Measurements from ENCODE around the gene CYFIP1. TPM values are rescaled to one million over a fixed set of nuclear protein-coding genes. Genes with fewer than 3 reads are reported as not detected.

Gene CYFIP1
- total and polyA plus RNA-seq, 9 of the 15 experiments (the other 6 are each of a cell fraction or from before 2014, with no cell fraction given): 3.8 to 59.8 (median 28.3) TPM

- TF ChIP-seq ZBTB1 (CRISPR knock-in tag; IDR thresholded peaks at IDR 0.05; ENCODE audit: borderline replicate concordance, low read depth) (0 out of 2 replicates have a peak, but pooled peaks have one; percentile 31), TBP (optimal IDR thresholded peaks at IDR 0.05; ENCODE audit: low read depth, low read length) (no peak), DIDO1 (tag; IDR thresholded peaks at IDR 0.05; ENCODE audit: low read depth) (no peak), ADNP (tag; IDR thresholded peaks at IDR 0.05) (no peak), MAFK (IDR thresholded peaks at IDR 0.05; ENCODE audit: low read length) (no peak), FOXA3 (CRISPR knock-in tag; conservative IDR thresholded peaks at IDR 0.05 in 1 of 2, IDR thresholded peaks at IDR 0.05 in 1 of 2) (peak in 1 of 2 experiments; percentile 83; a peak in 2 of 4 replicates), DDX20 (tag; IDR thresholded peaks at IDR 0.05; ENCODE audit: low read depth) (no peak), KDM4B (IDR thresholded peaks at IDR 0.05; ENCODE audit: borderline replicate concordance in 2 of 2, low read depth in 1 of 2) (no peak), TAF1 (IDR thresholded peaks at IDR 0.05; ENCODE audit: control insufficient read depth, extremely low read depth, insufficient read depth, low read length, severe bottlenecking) (no peak), RBM22 (IDR thresholded peaks at IDR 0.05; ENCODE audit: low read depth, low read length, poor library complexity, severe bottlenecking) (no peak), ESRRA (IDR thresholded peaks at IDR 0.05; ENCODE audit: borderline replicate concordance, low read depth) (peak; percentile 68; the same call in 1 of the 2 replicates), KLF10 (CRISPR knock-in tag; IDR thresholded peaks at IDR 0.05) (no peak), ARHGAP35 (IDR thresholded peaks at IDR 0.05; ENCODE audit: partially characterized antibody) (no peak), HES1 (IDR thresholded peaks at IDR 0.05; ENCODE audit: low read depth) (peak; percentile 56; the same call in 1 of the 2 replicates), ZNF3 (CRISPR knock-in tag; IDR thresholded peaks at IDR 0.05) (no peak)
- TF ChIP-seq, protein P1, sequence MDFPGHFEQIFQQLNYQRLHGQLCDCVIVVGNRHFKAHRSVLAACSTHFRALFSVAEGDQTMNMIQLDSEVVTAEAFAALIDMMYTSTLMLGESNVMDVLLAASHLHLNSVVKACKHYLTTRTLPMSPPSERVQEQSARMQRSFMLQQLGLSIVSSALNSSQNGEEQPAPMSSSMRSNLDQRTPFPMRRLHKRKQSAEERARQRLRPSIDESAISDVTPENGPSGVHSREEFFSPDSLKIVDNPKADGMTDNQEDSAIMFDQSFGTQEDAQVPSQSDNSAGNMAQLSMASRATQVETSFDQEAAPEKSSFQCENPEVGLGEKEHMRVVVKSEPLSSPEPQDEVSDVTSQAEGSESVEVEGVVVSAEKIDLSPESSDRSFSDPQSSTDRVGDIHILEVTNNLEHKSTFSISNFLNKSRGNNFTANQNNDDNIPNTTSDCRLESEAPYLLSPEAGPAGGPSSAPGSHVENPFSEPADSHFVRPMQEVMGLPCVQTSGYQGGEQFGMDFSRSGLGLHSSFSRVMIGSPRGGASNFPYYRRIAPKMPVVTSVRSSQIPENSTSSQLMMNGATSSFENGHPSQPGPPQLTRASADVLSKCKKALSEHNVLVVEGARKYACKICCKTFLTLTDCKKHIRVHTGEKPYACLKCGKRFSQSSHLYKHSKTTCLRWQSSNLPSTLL (IDR thresholded peaks at IDR 0.05): no peak
Measured at GRCh38 chr15:22866079-22866478, 114.1 kb downstream of the CYFIP1 start (continued).

All from K562 (cell line).